Measurements from ENCODE around the gene GABBR1. TPM values are rescaled to one million over a fixed set of nuclear protein-coding genes. Genes with fewer than 3 reads are reported as not detected.

Gene GABBR1
- total and polyA plus RNA-seq, 2 donors (not counting 3 experiments of a cell fraction or from before 2014, with no cell fraction given), result 43.6 to 50.8 TPM

GRCh38 chr6:29561606-29562181 lies 71.3 kb downstream of the GABBR1 start:
- dilution Hi-C loops (cut with MboI; ENCODE audit: extremely low pct_ligation_motif_present, low sequenced_read_pairs), result no loop called here
- Histone ChIP-seq H3K36me3 (ENCODE audit: control insufficient read depth in 2 of 2, extremely low read depth in 1 of 2, insufficient read depth in 2 of 2, low read length in 2 of 2) (no peaks in the 10 kb centered on the region), H3K79me2 (ENCODE audit: control insufficient read depth, insufficient read depth, low read length) (no peaks in the 10 kb centered on the region), H3K4me3 (replicated peaks in 1 of 3; ENCODE audit: insufficient read depth in 1 of 3, low read depth in 1 of 3, low read length in 3 of 3) (no peak overlapping the region), H4K20me1 (replicated peaks; ENCODE audit: control insufficient read depth, extremely low read depth, insufficient read depth, low read length) (no peaks in the 10 kb centered on the region), H3K9me3 (replicated peaks; ENCODE audit: control insufficient read depth, insufficient read depth, low read length) (no peaks in the 10 kb centered on the region), H3K4me1 (ENCODE audit: control insufficient read depth, extremely low read depth, insufficient read depth, low read length) (no peaks in the 10 kb centered on the region), H3K9ac (replicated peaks; ENCODE audit: extremely low read depth, insufficient read depth, low read length) (no peak overlapping the region), H3K27ac (ENCODE audit: insufficient read depth, low read depth, low read length) (no peak overlapping the region), H2AFZ (ENCODE audit: low read depth, low read length) (no peak overlapping the region), H3K9me1 (replicated peaks; ENCODE audit: control insufficient read depth, extremely low read depth, insufficient read depth, low read length) (no peaks in the 10 kb centered on the region), H3K27me3 (ENCODE audit: control insufficient read depth in 2 of 2, insufficient read depth in 2 of 2, low read length in 2 of 2) (no peaks in the 10 kb centered on the region), H3K4me2 (ENCODE audit: insufficient read depth, low read length) (no peak overlapping the region)
- TF ChIP-seq CTCF (IDR thresholded peaks at IDR 0.05; ENCODE audit: extremely low read depth in 1 of 2, insufficient read depth in 1 of 2, low read depth in 1 of 2, low read length in 2 of 2) (no peak), EZH2 (IDR thresholded peaks at IDR 0.05; ENCODE audit: borderline replicate concordance, low read depth, low read length, severe bottlenecking) (no peak), MAX (IDR thresholded peaks at IDR 0.05; ENCODE audit: insufficient read depth, insufficient read length) (no peak), JUN (IDR thresholded peaks at IDR 0.05; ENCODE audit: borderline replicate concordance, insufficient read depth, insufficient read length, low read depth) (no peak), GATA2 (IDR thresholded peaks at IDR 0.05; ENCODE audit: insufficient read depth, insufficient read length, low read depth, low read length) (no peak), POLR2AphosphoS5 (IDR thresholded peaks at IDR 0.05; ENCODE audit: insufficient read depth, low read depth, low read length) (no peak), MYC (IDR thresholded peaks at IDR 0.05; ENCODE audit: low read depth, low read length) (no peak), POLR2A (IDR thresholded peaks at IDR 0.05; ENCODE audit: low read depth, low read length) (no peak), FOS (IDR thresholded peaks at IDR 0.05; ENCODE audit: borderline replicate concordance, insufficient read depth, low read length) (no peak)
- ChIA-PET POLR2A (no interaction called here), CTCF (no interaction called here)
- intact Hi-C loops (cut with micrococcal nuclease), result no loop called here
- no peak for DNase-seq (ENCODE audit: low read depth, low spot score)
- no peak for FAIRE-seq
- no TSS peak for BruUV-seq (replicated peaks)

Data from endothelial cell of umbilical vein (primary cell).